DOHH2 (cell line): Measurements from ENCODE around the gene CTSD.

Experiments
- CTCF ChIP-seq: fragments of 200-600 bp; sonication (generic); IDR thresholded peaks from one replicate; pipeline ENCODE4 v1.5.1; 2014; ENCODE audit warnings: antibody characterized with exemption, mild to moderate bottlenecking, low read depth, low read length; ENCODE audit not compliant: poor library complexity, severe bottlenecking
- EZH2phosphoT487 ChIP-seq: fragments of 200-600 bp; sonication (generic); IDR thresholded peaks from 2 replicates; pipeline ENCODE4 v1.6.1; 2017; ENCODE audit warnings: borderline replicate concordance, mild to moderate bottlenecking, antibody characterized with exemption, low read length, moderate library complexity, mixed read lengths

GRCh38 chr11:1734641-1735081 lies 29.1 kb downstream of the CTSD start:
- TF ChIP-seq CTCF (no peak), EZH2phosphoT487 (no peak)
